Activated CD4-positive, alpha-beta T cell treated with anti-CD3 and anti-CD28 coated beads for 1 hour (primary cell): ENCODE results near the gene ATP8B4.

Source experiments
- DNase-seq: peaks from one replicate; pipeline ENCODE4 v3.0.0-alpha.2; 2020

Gene ATP8B4

GRCh38 chr15:49848282-49848724, 270.7 kb downstream of the ATP8B4 start:
- no peak for DNase-seq

GRCh38 chr15:49847423-49848281, 271.4 kb downstream of the ATP8B4 start:
- no peak for DNase-seq

- DNase-seq = no peak
Observed at GRCh38 chr15:49844390-49844789, 274.6 kb downstream of the ATP8B4 start.

DNA sequence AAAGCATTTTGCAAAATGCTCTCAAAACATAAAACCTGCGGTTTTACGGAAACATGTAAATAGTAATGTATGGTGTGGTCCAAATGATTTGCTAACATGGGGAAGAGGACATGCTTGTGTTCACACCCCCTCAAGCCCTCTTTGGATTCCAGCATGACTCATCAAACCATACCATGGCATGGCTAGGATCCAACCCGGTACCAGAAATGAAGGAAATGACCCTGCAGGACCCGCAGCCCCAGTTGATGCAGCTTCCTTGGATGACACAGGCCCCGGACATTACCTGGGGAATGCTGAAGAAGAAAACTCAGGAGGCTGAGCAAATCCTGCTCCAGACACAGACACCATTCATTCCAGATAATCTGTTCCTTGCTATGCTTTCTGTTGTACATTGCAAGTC, 275.3 kb downstream of the ATP8B4 start:
- DNase-seq = no peak

DNA sequence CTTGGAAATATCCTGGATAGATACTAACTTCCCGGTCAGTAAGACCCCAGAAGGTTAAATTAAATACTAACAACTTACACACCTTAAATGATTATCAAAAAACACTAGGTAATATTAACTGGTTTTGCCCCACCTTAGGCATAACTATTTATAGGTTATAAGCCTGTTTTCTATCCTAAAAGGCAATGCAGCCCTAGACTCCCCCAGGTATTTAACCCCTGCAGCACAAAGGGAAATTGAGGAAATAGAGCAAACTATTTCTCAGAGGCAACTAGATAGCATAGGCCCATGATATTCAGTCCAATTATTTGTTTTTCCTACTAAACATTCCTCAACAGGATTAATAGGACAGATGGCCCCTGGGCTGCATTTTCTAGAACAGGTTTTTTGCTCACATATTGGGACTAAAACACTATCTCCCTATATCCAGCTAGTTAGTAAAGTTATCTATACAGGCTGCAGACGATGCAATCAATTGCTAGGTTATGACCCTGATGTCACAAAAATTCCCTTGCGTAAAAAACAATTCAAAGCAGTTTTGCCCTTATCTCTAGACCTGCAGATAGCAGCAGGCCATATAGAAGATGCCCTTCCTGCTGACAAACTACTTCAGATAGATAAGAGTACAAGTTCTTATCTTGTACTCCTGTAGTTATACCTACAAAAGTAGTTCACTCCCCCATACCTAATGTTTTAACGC, 276.9 kb downstream of the ATP8B4 start:
- no peak for DNase-seq

- no peak for DNase-seq
Observed at GRCh38 chr15:49832511-49832910, 286.5 kb downstream of the ATP8B4 start.

GRCh38 chr15:49831206-49831965, 287.6 kb downstream of the ATP8B4 start:
- no peak for DNase-seq

DNA sequence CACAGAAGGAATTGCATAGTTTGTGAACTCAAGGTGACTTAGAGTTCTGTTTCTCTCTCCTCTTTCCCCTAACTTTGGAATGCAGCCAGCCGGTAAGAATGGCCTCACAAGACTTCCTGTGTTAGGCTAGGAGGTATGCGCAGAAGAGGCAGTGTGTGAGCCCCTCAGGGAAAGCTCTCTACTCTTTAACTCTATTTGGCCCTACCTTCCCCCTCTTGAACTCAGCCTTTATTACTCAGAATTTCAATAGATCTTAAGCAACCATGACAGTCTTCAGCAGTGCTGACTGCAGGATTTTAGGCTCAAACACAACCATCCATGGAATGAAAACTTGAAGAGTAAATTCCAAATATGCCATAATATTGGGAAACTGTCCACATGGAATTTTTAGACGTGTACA, 288.6 kb downstream of the ATP8B4 start:
- no peak for DNase-seq

DNA sequence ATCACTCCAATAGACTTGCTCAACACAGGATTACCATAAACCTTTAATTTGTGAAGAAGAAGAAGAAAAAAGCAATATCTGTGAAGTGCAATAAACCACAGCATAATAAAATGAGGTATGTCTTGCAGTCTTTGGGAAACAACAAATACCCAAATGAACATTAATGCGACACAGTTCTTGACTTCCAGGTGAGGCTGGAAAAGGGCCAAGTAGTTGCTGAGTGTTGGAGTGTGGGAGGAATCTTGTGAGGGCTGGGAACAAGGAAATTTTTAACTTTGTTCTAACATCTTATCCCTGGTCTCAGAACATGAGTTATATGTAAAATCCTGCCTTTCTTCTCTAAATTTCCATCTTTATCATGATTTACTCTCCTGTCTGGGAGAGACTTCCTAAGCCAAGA, 291.7 kb downstream of the ATP8B4 start:
- no peak for DNase-seq

DNA sequence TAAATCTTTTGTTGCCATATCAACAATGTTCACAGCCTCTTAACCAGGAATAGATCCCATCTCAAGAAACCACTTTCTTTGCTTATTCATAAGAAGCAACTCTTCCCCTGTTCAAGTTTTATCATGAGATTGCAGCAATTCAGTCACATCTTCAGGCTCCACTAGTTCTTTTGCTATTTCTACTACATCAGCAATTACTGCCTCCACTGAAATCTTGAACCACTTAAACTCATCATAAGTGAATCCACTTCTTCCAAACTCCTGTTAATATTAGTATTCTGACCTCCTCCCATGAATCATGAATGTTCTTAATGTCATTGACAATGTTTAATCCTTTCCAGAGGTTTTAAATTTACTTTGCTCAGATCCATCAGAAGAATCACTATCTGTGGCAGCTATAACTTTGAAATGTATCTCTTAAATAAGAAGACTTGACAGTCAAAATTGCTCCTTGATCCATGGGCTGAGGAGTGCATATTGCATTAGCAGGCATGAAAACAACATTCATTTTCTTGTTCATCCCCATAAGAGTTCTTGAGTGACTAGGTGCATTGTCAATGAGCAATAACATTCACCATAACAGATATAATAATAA, 292.3 kb downstream of the ATP8B4 start:
- DNase-seq = no peak

DNA sequence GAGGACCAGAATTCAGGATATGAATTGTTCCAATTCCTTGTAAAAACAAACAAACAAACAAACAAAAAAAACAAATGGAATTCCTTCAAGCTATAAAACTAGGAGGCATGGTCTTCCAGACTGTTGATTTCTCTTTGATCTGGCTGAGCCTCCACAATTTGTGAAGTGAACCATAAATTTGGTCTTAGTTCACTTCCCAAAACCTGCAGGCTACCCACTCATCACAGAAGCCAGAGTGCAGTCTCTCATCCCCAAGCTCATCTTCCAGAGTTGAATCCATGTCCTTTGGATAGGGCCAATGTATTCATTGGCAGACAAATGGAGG, 294.3 kb downstream of the ATP8B4 start:
- no peak for DNase-seq

GRCh38 chr15:49823987-49824774, 294.9 kb downstream of the ATP8B4 start:
- no peak for DNase-seq

GRCh38 chr15:49817100-49817499, 301.9 kb downstream of the ATP8B4 start:
- no peak for DNase-seq

GRCh38 chr15:49815950-49816349, 303.1 kb downstream of the ATP8B4 start:
- no peak for DNase-seq

DNA sequence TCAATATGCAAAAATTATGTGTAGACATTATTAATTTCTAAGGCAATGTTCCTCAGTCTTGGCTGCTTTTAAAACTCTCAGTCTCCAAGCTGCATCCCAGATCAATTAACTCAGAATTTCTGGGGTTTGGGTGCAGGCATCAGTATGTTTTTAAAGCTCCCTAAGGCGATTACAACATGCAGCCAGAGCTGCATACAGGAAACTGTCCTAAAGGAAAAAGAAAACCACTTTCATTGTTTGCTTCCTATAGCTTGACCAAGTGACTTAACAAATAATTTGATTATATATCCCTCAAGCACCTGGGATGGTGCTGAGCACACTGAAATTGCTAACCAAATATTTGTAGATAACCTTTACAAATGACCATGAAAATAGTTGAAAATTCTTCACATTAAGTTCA, 303.5 kb downstream of the ATP8B4 start:
- DNase-seq = no peak

DNA sequence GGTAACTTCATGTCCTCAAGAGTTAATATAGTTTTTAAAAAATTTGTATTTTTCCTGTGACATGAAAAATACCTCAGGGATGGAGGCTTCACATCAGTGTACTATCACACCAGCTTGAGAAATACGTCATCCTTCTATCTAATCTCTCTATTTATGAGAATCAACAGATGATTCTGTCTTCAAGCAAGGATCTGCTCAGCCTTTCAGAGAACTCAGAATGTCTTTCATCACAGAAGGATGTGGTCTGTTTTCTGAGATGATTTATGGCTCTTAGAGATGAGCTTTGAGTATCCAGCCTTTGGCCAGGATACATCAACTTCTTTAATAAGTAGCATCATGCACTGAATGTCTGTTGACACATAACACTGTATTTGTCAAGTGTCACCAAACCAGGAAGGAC, 304.3 kb downstream of the ATP8B4 start:
- no peak for DNase-seq

- DNase-seq = no peak
Observed at GRCh38 chr15:49813625-49814024, 305.4 kb downstream of the ATP8B4 start.

GRCh38 chr15:49810720-49811119, 308.3 kb downstream of the ATP8B4 start:
- DNase-seq = no peak

DNA sequence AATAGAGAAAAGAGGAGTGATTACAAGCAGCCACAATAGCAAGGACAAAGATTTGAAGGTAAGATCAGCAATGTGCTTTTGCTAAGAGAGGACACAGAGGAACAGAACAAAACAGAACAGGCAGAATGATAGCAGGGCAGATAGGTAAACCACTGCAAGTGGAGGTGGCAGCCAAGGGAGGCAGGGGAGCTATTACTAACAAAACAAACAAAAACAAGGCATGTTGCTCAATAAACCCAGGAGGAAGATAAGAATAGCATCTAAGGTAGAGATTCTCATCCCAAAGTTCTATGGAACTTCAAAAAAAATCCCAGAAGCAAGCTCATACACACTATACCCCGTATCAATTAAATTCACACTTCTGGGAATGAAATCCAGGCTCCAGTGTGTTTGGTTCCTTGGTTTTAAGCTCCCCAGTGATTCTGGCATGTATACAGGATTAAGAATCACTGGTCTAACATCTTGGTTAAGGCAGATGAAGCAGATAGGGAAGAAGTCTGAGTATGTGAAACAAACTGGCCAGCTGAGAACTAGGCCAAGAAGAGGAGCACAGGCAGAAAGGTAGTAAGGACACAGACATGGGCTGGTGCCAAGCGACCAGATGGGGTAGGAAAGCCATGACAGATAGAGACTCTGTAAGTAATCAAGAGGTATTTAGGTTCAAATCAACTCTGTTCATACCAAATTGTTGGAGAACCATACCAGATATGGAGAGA, 309.0 kb downstream of the ATP8B4 start:
- DNase-seq = no peak

GRCh38 chr15:49808341-49808740, 310.7 kb downstream of the ATP8B4 start:
- no peak for DNase-seq
